Esophagus squamous epithelium (tissue), 5 donors: ENCODE results near the gene ARHGAP8. TPM values are rescaled to one million over a fixed set of nuclear protein-coding genes. Genes with fewer than 3 reads are reported as not detected.
A peak's percentile ranks its signal among the peaks of the same experiment; 100 is the strongest.

ENCODE experiments used
- DNase-seq: peaks from one replicate; lab custom pipeline; 2025; lab: John Stamatoyannopoulos, UW
- H3K27ac ChIP-seq, 4 donors: fragments of 200-600 bp; sonication (generic); one replicate each; pipeline ENCODE4 v1.5.1; 2016 to 2019; ENCODE audit warnings: mild to moderate bottlenecking in 1 of 4
- H3K27me3 ChIP-seq, 4 donors: fragments of 200-600 bp; sonication (generic); 1 replicate in 3 of 4; 2 replicates in 1 of 4; pipeline versions ENCODE4 v1.5.1 to v1.6.0; 2017 to 2021; ENCODE audit warnings: antibody characterized with exemption in 1 of 4
- H3K36me3 ChIP-seq, 3 donors: fragments of 200-600 bp; sonication (generic); one replicate each; pipeline ENCODE4 v1.5.1; 2016 to 2019
- H3K4me1 ChIP-seq, 3 donors: fragments of 200-600 bp; sonication (generic); one replicate each; pipeline ENCODE4 v1.5.1; 2017 to 2019
- H3K4me3 ChIP-seq, 4 donors: fragments of 200-600 bp; sonication (generic); 1 replicate in 3 of 4; 2 replicates in 1 of 4; pipeline ENCODE4 v1.5.1; 2016 to 2019; ENCODE audit warnings: mild to moderate bottlenecking in 2 of 4, moderate library complexity in 1 of 4
- H3K9me3 ChIP-seq, 3 donors: fragments of 200-600 bp; sonication (generic); one replicate each; pipeline ENCODE4 v1.5.1; 2016 to 2019
- POLR2A ChIP-seq, 4 donors: fragments of 450-650 bp; IDR thresholded peaks; one replicate each; pipeline ENCODE4 v1.6.1; 2017; ENCODE audit warnings: antibody characterized with exemption in 4 of 4, mild to moderate bottlenecking in 4 of 4, moderate library complexity in 3 of 4
- WGBS, 2 donors: methylation state at CpG; one replicate each; pipeline ENCODE4 v1.1.5; 2018; 5-methylcytosine and 5-hydroxymethylcytosine counted together
- intact Hi-C: fragments of 100-400 bp; cut with DNase I; formaldehyde crosslinking; loops from one replicate; pipeline ENCODE4 v1.15.0; 2022
- total RNA-seq, 4 donors: library from RNA; depleted of rRNA; stranded (reverse); fragments of >200 nt; gene quantifications; one replicate each; pipeline ENCODE4 v1.1.0, GENCODE V29; 2016
- TF ChIP-seq, protein P1 (sequence below), 6 experiments: fragments of 450-650 bp in 4 of 6; fragments of 200-600 bp in 2 of 6; sonication (generic) in 2 of 6; IDR thresholded peaks; one replicate each; pipeline ENCODE4 v1.5.1; 2016 to 2019; ENCODE audit warnings: antibody characterized with exemption in 6 of 6, mild to moderate bottlenecking in 4 of 6, moderate library complexity in 4 of 6
- donor health status: DM: yes; HTN: yes; CAD: no.

Gene ARHGAP8
- total RNA-seq, 4 donors from 2014 or later, result 3.6 to 15.0 (median 11.5) TPM

- DNase-seq, result no peak
- Histone ChIP-seq H3K9me3 (no peaks in the 10 kb centered on the region), H3K27ac (no peak overlapping the region), H3K4me3 (no peak overlapping the region), H3K27me3 (no peaks in the 10 kb centered on the region), H3K4me1 (peaks cover 0 to 16% (median 8%) of the 10 kb centered on the region in 3 donors), H3K36me3 (peaks cover 0 to 85% (median 0%) of the 10 kb centered on the region in 3 donors)
- intact Hi-C loops, result no loop called here
- no peak for TF ChIP-seq POLR2A (IDR thresholded peaks at IDR 0.05)
- TF ChIP-seq, protein P1, sequence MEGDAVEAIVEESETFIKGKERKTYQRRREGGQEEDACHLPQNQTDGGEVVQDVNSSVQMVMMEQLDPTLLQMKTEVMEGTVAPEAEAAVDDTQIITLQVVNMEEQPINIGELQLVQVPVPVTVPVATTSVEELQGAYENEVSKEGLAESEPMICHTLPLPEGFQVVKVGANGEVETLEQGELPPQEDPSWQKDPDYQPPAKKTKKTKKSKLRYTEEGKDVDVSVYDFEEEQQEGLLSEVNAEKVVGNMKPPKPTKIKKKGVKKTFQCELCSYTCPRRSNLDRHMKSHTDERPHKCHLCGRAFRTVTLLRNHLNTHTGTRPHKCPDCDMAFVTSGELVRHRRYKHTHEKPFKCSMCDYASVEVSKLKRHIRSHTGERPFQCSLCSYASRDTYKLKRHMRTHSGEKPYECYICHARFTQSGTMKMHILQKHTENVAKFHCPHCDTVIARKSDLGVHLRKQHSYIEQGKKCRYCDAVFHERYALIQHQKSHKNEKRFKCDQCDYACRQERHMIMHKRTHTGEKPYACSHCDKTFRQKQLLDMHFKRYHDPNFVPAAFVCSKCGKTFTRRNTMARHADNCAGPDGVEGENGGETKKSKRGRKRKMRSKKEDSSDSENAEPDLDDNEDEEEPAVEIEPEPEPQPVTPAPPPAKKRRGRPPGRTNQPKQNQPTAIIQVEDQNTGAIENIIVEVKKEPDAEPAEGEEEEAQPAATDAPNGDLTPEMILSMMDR (IDR thresholded peaks at IDR 0.05), result no peak
- 86 to 93% methylated on average over 5 of the region's 8 CpGs for WGBS, 2 donors
Observed at GRCh38 chr22:44724859-44725258, 27.5 kb upstream of the ARHGAP8 start.

DNA sequence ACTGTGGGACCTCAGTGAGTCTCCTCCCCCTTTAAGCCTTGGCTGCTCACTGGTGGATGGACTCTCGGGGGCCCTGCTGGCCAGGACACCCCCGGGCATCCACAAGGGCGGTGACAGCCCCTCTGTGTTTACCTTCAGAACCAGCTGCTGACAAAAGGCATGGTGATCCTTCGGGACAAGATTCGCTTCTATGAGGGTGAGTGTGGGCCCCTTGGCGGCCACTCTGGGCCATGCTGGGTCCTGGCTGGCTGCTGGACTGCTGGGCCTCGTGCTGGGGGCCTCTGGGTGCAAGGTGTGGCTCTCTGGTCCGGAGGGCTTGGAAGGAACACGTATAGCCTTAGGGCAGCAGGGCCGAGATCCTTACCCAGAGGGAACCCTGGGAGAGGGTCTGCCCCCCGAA, 25.9 kb upstream of the ARHGAP8 start:
- intact Hi-C loops, result no loop called here
- DNase-seq, result no peak
- WGBS, 2 donors, result no CpG with 5 or more reads among the region's 11 CpGs

GRCh38 chr22:44727148-44727547, 25.2 kb upstream of the ARHGAP8 start:
- 100% methylated on average over 7 of the region's 21 CpGs; no CpG with 5 or more reads in 1 of the 2 donors for WGBS, 2 donors
- intact Hi-C loops, result no loop called here
- Histone ChIP-seq H3K27ac (no peak overlapping the region), H3K36me3 (peaks cover 0 to 79% (median 0%) of the 10 kb centered on the region in 3 donors), H3K4me1 (peaks cover 0 to 20% (median 8%) of the 10 kb centered on the region in 3 donors), H3K4me3 (no peak overlapping the region), H3K9me3 (no peaks in the 10 kb centered on the region), H3K27me3 (no peaks in the 10 kb centered on the region)
- TF ChIP-seq, protein P1 (IDR thresholded peaks at IDR 0.05), result no peak
- no peak for TF ChIP-seq POLR2A (IDR thresholded peaks at IDR 0.05)
- no peak for DNase-seq

More for the DNA sequence above, 25.9 kb upstream of the ARHGAP8 start:
- Histone ChIP-seq H3K9me3 (no peaks in the 10 kb centered on the region), H3K4me1 (peaks cover 0 to 20% (median 8%) of the 10 kb centered on the region in 3 donors), H3K4me3 (no peak overlapping the region), H3K36me3 (peaks cover 0 to 81% (median 0%) of the 10 kb centered on the region in 3 donors), H3K27ac (no peak overlapping the region), H3K27me3 (no peaks in the 10 kb centered on the region)
- TF ChIP-seq POLR2A (IDR thresholded peaks at IDR 0.05), result no peak
- TF ChIP-seq, protein P1 (IDR thresholded peaks at IDR 0.05), result no peak

- Histone ChIP-seq H3K27me3 (no peaks in the 10 kb centered on the region), H3K4me3 (no peak overlapping the region), H3K4me1 (peaks cover 0 to 20% (median 8%) of the 10 kb centered on the region in 3 donors), H3K9me3 (no peaks in the 10 kb centered on the region), H3K27ac (no peak overlapping the region), H3K36me3 (peaks cover 0 to 77% (median 0%) of the 10 kb centered on the region in 3 donors)
- DNase-seq, result no peak
- 100% methylated on average over 1 of the region's 13 CpGs; no CpG with 5 or more reads in 1 of the 2 donors for WGBS, 2 donors
- TF ChIP-seq POLR2A (IDR thresholded peaks at IDR 0.05), result no peak
- TF ChIP-seq, protein P1 (IDR thresholded peaks at IDR 0.05), result no peak
- intact Hi-C loops, result no loop called here
Observed at GRCh38 chr22:44727709-44728108, 24.7 kb upstream of the ARHGAP8 start.

GRCh38 chr22:44728761-44729324, 23.5 kb upstream of the ARHGAP8 start:
- WGBS, 2 donors, result 100% methylated on average over 2 of the region's 21 CpGs; no CpG with 5 or more reads in 1 of the 2 donors
- H3K9me3 ChIP-seq, result no peaks in the 10 kb centered on the region
- intact Hi-C loops, result no loop called here
- no peak for DNase-seq
- peaks cover 0 to 77% (median 0%) of the 10 kb centered on the region in 3 donors for H3K36me3 ChIP-seq
- no peaks in the 10 kb centered on the region for H3K27me3 ChIP-seq
- peaks cover 0 to 20% (median 8%) of the 10 kb centered on the region in 3 donors for H3K4me1 ChIP-seq
- TF ChIP-seq POLR2A (IDR thresholded peaks at IDR 0.05), result no peak
- TF ChIP-seq, protein P1 (IDR thresholded peaks at IDR 0.05), result no peak
- H3K27ac ChIP-seq, result peak overlapping the region; percentile 5 to 64 (median 36)
- H3K4me3 ChIP-seq, result no peak overlapping the region
